ENCODE measurements around the gene ABCD3. TPM values are rescaled to one million over a fixed set of nuclear protein-coding genes. Genes with fewer than 3 reads are reported as not detected.

The ABCD3 gene
- total and polyA plus RNA-seq, 2 of the 4 experiments (the other 2 are of a cell fraction) = 13.6 to 32.6 TPM

GRCh38 chr1:94382201-94382600 lies 36.0 kb upstream of the ABCD3 start:
- Histone ChIP-seq H3K4ac (ENCODE audit: low read depth, low read length) (no peak overlapping the region), H2BK20ac (ENCODE audit: low read depth, low read length) (no peak overlapping the region), H3K4me1 (ENCODE audit: control insufficient read depth, insufficient read depth, low read length) (peaks cover 1% of the 10 kb centered on the region; the same call in 1 of the 2 replicates), H3K14ac (replicated peaks; ENCODE audit: low read depth, low read length) (no peak overlapping the region), H3K36me3 (ENCODE audit: control insufficient read depth, insufficient read depth, low read length) (no peaks in the 10 kb centered on the region), H3K27ac (ENCODE audit: insufficient read depth, low read length) (no peak overlapping the region), H2AK5ac (ENCODE audit: low read depth, low read length) (no peak overlapping the region), H4K20me1 (ENCODE audit: insufficient read depth, low read length) (no peaks in the 10 kb centered on the region), H2BK5ac (ENCODE audit: low read depth, low read length, poor library complexity, severe bottlenecking) (no peak overlapping the region), H3K79me1 (ENCODE audit: low read depth in 1 of 2, low read length in 2 of 2) (no peaks in the 10 kb centered on the region), H4K8ac (ENCODE audit: low read depth in 2 of 2, low read length in 2 of 2) (no peak overlapping the region), H3K9me1 (ENCODE audit: insufficient read depth, low read length) (0 out of 2 replicates have a peak, but pooled peaks cover 3% of the 10 kb centered on the region), H3K4me3 (ENCODE audit: insufficient read depth, low read depth, low read length) (no peak overlapping the region), H2AFZ (replicated peaks; ENCODE audit: low read length, poor library complexity) (no peak overlapping the region), H2AK9ac (replicated peaks; ENCODE audit: low read depth, low read length, poor library complexity) (no peak overlapping the region), H2BK120ac (ENCODE audit: low read depth, low read length) (no peak overlapping the region), H3K18ac (ENCODE audit: low read depth, low read length) (no peak overlapping the region), H3K9ac (ENCODE audit: low read depth, low read length) (no peak overlapping the region), H3K9me3 (ENCODE audit: control insufficient read depth, insufficient read depth, low read length) (no peaks in the 10 kb centered on the region), H3K27me3 (ENCODE audit: control insufficient read depth, insufficient read depth, low read length) (peaks cover 4% of the 10 kb centered on the region; the same call in 1 of the 2 replicates), H2BK15ac (ENCODE audit: low read depth, low read length) (no peak overlapping the region), H3K56ac (ENCODE audit: extremely low read depth, insufficient read depth, low read length) (no peak overlapping the region), H3K23ac (ENCODE audit: low read depth, low read length) (no peak overlapping the region), H3K4me2 (ENCODE audit: low read depth, low read length) (no peak overlapping the region), H4K5ac (ENCODE audit: low read depth, low read length) (no peak overlapping the region), H4K91ac (ENCODE audit: insufficient read depth, low read depth, low read length) (no peak overlapping the region)
- ATAC-seq (ENCODE audit: low read depth) (no peak), DNase-seq (no peak)
- dilution Hi-C loops (cut with HindIII; ENCODE audit: low sequenced_read_pairs, unreplicated experiment) = no loop called here
- TF ChIP-seq USF2 (IDR thresholded peaks at IDR 0.05; ENCODE audit: low read depth, low read length) = no peak
- no peak for TF ChIP-seq BHLHE40 (IDR thresholded peaks at IDR 0.05; ENCODE audit: low read depth, low read length)
- TF ChIP-seq MAFK (IDR thresholded peaks at IDR 0.05; ENCODE audit: low read depth, low read length) = no peak
- in situ Hi-C loops (cut with MboI; ENCODE audit: low sequenced_read_pairs) = no loop called here
- WGBS, 2 experiments (ENCODE audit: extremely low coverage in 2 of 2, insufficient read length in 1 of 2) = 80% methylated on average over 1 of the region's 3 CpGs; no CpG with 5 or more reads in 1 of the 2 experiments
- no TSS peak for BruUV-seq (replicated peaks)
- intact Hi-C loops (cut with micrococcal nuclease) = no loop called here
- CTCF ChIA-PET = no interaction called here
- POLR2A ChIA-PET (ENCODE audit: unreplicated experiment) = no interaction called here
